LNCaP clone FGC (cell line): ENCODE data around the gene MAF.

Experiments
- DNase-seq: peaks from one replicate; pipeline ENCODE4 v3.0.0-alpha.2; 2011; ENCODE audit warnings: low read depth
- H3K4me3 ChIP-seq: 2 replicates; pipeline ENCODE4 v1.5.1; 2011; ENCODE audit warnings: mild to moderate bottlenecking, low read depth, low read length, control low read depth
- CTCF ChIP-seq: IDR thresholded peaks from 2 replicates; pipeline ENCODE4 v1.5.1; 2012; ENCODE audit warnings: mild to moderate bottlenecking; ENCODE audit not compliant: control insufficient read depth, insufficient read depth; ENCODE audit errors: extremely low read depth

Gene MAF

GRCh38 chr16:79628988-79629387, 28.5 kb upstream of the MAF start:
- no peak for DNase-seq
- no peak for TF ChIP-seq CTCF
- H3K4me3 ChIP-seq, result no peak overlapping the region

DNA sequence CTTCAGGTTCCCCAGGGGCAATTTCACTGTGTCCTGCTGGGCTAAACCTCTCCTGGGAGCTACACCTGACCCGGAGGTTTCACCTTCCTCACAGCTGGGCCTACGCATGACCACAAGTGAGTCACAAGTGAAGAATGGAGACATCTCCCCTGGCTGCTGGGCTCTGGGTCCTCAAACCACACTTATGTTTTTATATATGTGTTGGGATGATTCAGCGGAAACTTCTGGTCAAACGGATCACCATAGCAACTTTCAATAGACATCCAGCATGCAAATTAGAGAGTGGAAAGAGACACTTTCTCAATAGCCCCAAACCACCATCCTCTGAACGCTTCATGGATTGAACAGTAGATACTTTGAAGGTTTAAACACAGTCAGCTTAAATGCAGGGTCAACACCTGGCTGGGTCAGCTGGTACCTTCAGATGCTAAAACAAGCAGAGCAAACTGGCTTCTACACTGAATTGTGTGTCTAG, 28.0 kb upstream of the MAF start:
- H3K4me3 ChIP-seq, result no peak overlapping the region
- DNase-seq, result no peak
- TF ChIP-seq CTCF, result no peak

GRCh38 chr16:79627092-79627491, 26.6 kb upstream of the MAF start:
- no peak for TF ChIP-seq CTCF
- H3K4me3 ChIP-seq, result no peak overlapping the region

DNA sequence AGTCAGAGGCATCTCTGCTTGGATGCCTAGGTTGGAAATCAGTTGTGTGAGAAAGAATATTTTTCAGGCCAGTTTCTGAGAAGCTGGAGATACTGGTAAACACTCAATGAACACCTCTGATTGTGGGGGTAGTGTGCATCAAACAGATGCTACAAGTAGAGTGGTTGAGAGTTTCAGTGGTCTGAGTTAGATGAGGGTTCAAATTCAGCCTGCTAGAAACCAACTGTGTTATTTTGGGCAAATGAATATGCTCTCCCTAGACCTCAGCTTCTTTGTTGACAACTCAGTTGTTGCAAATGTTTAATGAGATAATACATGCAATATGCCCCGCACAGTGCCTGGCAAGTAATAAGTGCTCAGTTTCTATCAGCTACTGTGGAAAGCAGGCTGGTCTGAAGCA, 25.2 kb upstream of the MAF start:
- H3K4me3 ChIP-seq, result no peak overlapping the region
- no peak for TF ChIP-seq CTCF
- DNase-seq, result no peak

More at GRCh38 chr16:79627092-79627491, 26.6 kb upstream of the MAF start:
- no peak for DNase-seq

GRCh38 chr16:79623824-79624223, 23.3 kb upstream of the MAF start:
- TF ChIP-seq CTCF, result no peak
- no peak overlapping the region for H3K4me3 ChIP-seq
- no peak for DNase-seq

GRCh38 chr16:79623062-79623461, 22.5 kb upstream of the MAF start:
- no peak overlapping the region for H3K4me3 ChIP-seq
- DNase-seq, result no peak
- no peak for TF ChIP-seq CTCF

DNA sequence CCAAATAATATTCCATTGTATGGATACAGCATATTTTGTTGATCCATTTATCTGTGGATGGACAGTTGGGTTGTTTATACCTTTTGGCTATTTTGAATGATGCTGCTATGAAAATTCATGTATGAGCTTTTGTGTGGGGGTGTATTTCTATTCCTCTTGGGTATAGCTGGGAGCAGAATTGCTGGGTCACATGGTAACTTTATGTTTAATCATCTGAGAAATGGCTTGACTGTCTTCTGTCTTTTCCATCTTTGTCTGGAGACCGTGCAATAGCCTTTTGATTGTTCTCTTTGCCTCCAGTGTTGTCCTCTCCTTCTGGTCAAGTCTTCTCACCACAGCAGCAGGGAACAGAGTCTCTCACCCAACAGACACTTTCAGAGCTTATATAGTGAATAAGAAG, 20.5 kb upstream of the MAF start:
- DNase-seq, result no peak
- H3K4me3 ChIP-seq, result no peak overlapping the region
- no peak for TF ChIP-seq CTCF
